Heart left ventricle (tissue), 13 donors: ENCODE results near the gene CPNE7.

Experiments
- CTCF ChIP-seq, 12 donors: fragments of 200-600 bp; sonication (generic) in 4 of 12; IDR thresholded peaks; one replicate each; pipeline versions ENCODE4 v1.5.0 to v1.8.0; 2018 to 2022; ENCODE audit warnings: antibody characterized with exemption in 12 of 12, mild to moderate bottlenecking in 5 of 12
- POLR2A ChIP-seq, 2 donors: fragments of 450-650 bp; IDR thresholded peaks; one replicate each; pipeline ENCODE4 v1.6.1; 2017; ENCODE audit warnings: antibody characterized with exemption in 2 of 2, mild to moderate bottlenecking in 2 of 2, moderate library complexity in 2 of 2
- donor health status: ischemic (EF 13 %, LVEDD 7.1; RV severe dilation, severe dysfunction).
- donor health status: DM: no; HTN: yes; CAD: no.
- donor health status: DM: no; HTN: no; CAD: no.
- donor health status: ischemic (EF 25% LVEDD 6.9; RV normal size, moderate dysfunction).
- donor health status: ischemic (EF 25% LVEDD 5.7; RV mildly dilated, moderate dysfunction).
- donor health status: ischemic (EF 35%, LVEDD 5.7; RV mildly dilated, moderate dysfunction).
- donor health status: nonischemic (EF 11% LVEDD 7.7; RV severe dilation, severe dysfunction).
- donor health status: DM: yes; HTN: yes; CAD: no.
- donor health status: PGD.
- donor health status: ischemic (EF 29% LVEDD 5.4; RV normal size, mild dysfunction).
- donor health status: nonischemic (EF 23%, LVEDD 6.1; RV moderate dilation, normal function).

GRCh38 chr16:89599902-89600301 is 24.3 kb downstream of the CPNE7 start:
- TF ChIP-seq CTCF (IDR thresholded peaks at IDR 0.05) (no peak), POLR2A (IDR thresholded peaks at IDR 0.05) (no peak)
